Natural killer cell treated with Interleukin-12 subunit alpha and Interleukin-12 subunit beta and Interleukin-15 and Interleukin-18, amount 100 ng/mL, for 72 hours (primary cell): ENCODE results near the gene MYH9. TPM values are rescaled to one million over a fixed set of nuclear protein-coding genes. Genes with fewer than 3 reads are reported as not detected.

ENCODE experiments used
- ATAC-seq, 2 donors: fragments of 150-1000 bp; cut with Tn5 transposase in 1 of 2; sonication (Bioruptor Pico), chemical (Tn5 transposase) in 1 of 2; 2 replicates each; pipeline ENCODE4 v1.10.0; 2021
- DNase-seq: peaks from one replicate; pipeline ENCODE4 v3.0.0; 2022; ENCODE audit warnings: low spot score
- H3K27ac Mint-ChIP-seq, 2 donors: 1 replicate in 1 of 2; 2 replicates in 1 of 2; pipeline ENCODE4 v1.8.0; 2022; ENCODE audit warnings: mixed read lengths in 2 of 2, mild to moderate bottlenecking in 1 of 2, moderate library complexity in 1 of 2
- H3K27me3 Mint-ChIP-seq, 2 donors: 1 replicate in 1 of 2; 2 replicates in 1 of 2; pipeline ENCODE4 v1.8.0; 2022; ENCODE audit warnings: mixed read lengths in 2 of 2
- H3K36me3 Mint-ChIP-seq: one replicate; pipeline ENCODE4 v1.8.0; 2022; ENCODE audit warnings: mixed read lengths
- H3K4me1 Mint-ChIP-seq, 2 donors: 1 replicate in 1 of 2; 2 replicates in 1 of 2; pipeline ENCODE4 v1.8.0; 2022; ENCODE audit warnings: low read depth in 2 of 2, mixed read lengths in 2 of 2, mild to moderate bottlenecking in 1 of 2
- H3K4me3 Mint-ChIP-seq: one replicate; pipeline ENCODE4 v1.8.0; 2022; ENCODE audit warnings: mixed read lengths
- H3K9me3 Mint-ChIP-seq: 2 replicates; pipeline ENCODE4 v1.8.0; 2022; ENCODE audit warnings: mixed read lengths
- total RNA-seq, 2 donors: library from RNA; stranded (reverse); gene quantifications; one replicate each; pipeline ENCODE4 v1.2.3, GENCODE V29; 2022

MYH9 gene
- total RNA-seq, 2 donors from 2014 or later: 623 to 642 TPM

DNA sequence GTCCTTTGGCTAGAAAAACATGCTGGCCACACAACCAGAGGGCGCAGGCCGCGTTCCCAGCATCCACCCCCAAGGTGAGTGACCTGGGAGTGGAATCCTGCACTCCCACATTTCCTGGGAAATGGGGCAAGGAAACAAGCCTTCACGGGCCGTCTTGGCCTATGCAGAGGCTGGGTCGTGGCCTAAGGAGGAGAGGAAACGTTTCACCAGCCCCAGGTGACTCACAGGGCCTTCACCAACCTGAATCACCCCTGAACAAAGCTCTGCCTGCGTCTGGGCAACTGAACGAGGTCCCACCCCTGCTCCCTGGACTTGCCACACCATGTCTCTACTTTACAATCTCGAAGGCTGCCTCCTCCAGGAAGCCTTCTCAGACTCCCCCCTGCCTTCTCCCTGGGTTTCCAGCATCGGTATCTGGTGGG is 13.2 kb downstream of the MYH9 start:
- Mint-ChIP-seq H3K36me3 (peaks cover 4% of the 10 kb centered on the region), H3K4me1 (peaks cover 73 to 87% of the 10 kb centered on the region in 2 donors), H3K4me3 (peak overlapping the region; percentile 50), H3K27ac (peak overlapping the region; percentile 66 to 89), H3K27me3 (no peaks in the 10 kb centered on the region), H3K9me3 (no peaks in the 10 kb centered on the region)
- DNase-seq (no peak), ATAC-seq (peak in 1 of 2 donors; percentile 74)

GRCh38 chr22:36373258-36373579 is 14.5 kb downstream of the MYH9 start:
- ATAC-seq: no peak
- no peaks in the 10 kb centered on the region for H3K27me3 Mint-ChIP-seq
- H3K4me1 Mint-ChIP-seq: peaks cover 74 to 88% of the 10 kb centered on the region in 2 donors
- H3K9me3 Mint-ChIP-seq: no peaks in the 10 kb centered on the region
- H3K36me3 Mint-ChIP-seq: peaks cover 4% of the 10 kb centered on the region
- peak overlapping the region; percentile 83 for H3K4me3 Mint-ChIP-seq
- DNase-seq: no peak
- H3K27ac Mint-ChIP-seq: peak overlapping the region; percentile 83 to 90

DNA sequence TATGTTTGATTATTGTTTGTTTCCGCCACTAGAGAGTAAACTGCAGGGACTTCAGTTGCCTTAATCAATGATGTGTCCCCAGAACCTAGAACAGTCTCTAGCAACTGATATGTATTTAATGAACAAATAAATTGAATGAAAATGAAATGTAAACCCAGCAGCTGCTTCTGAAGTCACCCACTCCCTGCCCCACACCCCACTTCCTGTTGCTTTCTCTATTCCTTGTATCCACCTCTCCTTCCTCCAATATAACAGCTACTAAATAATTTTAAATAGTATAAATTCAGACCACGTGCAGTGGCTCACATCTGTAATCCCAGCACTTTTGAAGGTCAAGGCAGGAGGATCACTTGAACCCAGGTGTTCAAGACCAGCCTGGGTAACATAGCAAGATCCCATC is 15.8 kb downstream of the MYH9 start:
- ATAC-seq: no peak
- Mint-ChIP-seq H3K27ac (peak overlapping the region; percentile 83 to 90), H3K36me3 (no peaks in the 10 kb centered on the region), H3K4me3 (peak overlapping the region; percentile 83), H3K27me3 (no peaks in the 10 kb centered on the region), H3K9me3 (no peaks in the 10 kb centered on the region), H3K4me1 (peaks cover 73 to 88% of the 10 kb centered on the region in 2 donors)
- no peak for DNase-seq

- H3K27me3 Mint-ChIP-seq: no peaks in the 10 kb centered on the region
These were observed 17.6 kb downstream of the MYH9 start for GRCh38 chr22:36369922-36370791.

DNA sequence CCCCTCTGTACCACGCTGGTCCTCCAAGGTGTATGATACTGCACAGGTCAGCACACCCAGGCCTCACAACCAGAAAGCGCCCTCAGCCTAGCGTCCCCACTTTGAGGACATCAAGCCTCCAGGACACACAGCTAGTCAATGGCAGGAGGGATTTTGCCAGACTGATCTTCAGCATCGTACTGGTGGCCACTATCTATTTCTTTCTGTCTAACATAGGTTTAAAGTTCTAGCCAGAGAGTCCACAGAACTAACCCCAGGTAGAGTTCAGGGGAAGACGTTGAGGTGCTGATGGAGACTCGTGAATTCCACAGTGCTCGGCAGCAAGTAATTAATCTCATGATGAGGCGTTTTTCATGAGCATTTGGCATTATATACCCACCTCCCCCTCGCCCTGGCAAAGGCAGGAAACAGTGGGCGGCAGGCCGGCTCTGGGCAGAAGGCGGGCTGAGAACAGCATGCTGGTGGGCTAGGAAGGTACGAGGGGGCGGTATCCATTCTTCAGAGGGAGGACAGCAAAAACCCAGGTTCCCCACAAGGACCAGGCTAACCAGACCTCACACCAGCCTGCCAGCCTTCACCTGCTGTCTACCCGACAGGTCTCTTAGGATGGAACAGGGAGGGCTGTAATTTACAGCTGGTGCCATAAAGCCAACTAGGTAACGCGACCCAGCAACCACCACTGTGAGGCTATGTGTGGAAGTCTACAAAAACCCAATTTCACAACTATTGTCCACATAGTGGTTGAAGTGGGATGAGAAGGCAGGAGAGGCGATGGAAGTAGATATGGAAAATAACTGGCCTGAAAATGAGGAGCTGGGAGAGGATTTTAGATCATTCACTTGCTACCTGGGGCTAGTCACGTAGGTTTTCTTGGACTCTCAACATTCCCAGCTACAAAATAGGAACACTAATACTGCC is 18.5 kb downstream of the MYH9 start:
- peak overlapping the region; percentile 83 to 90 for H3K27ac Mint-ChIP-seq
- H3K9me3 Mint-ChIP-seq: no peaks in the 10 kb centered on the region
- H3K4me3 Mint-ChIP-seq: peak overlapping the region; percentile 83
- H3K27me3 Mint-ChIP-seq: no peaks in the 10 kb centered on the region
- DNase-seq: no peak
- H3K36me3 Mint-ChIP-seq: no peaks in the 10 kb centered on the region
- H3K4me1 Mint-ChIP-seq: peaks cover 81 to 89% of the 10 kb centered on the region in 2 donors
- no peak for ATAC-seq

More at GRCh38 chr22:36369922-36370791, 17.6 kb downstream of the MYH9 start:
- ATAC-seq (peak in 1 of 2 donors; percentile 30), DNase-seq (no peak)
- H3K9me3 Mint-ChIP-seq: no peaks in the 10 kb centered on the region
- H3K36me3 Mint-ChIP-seq: no peaks in the 10 kb centered on the region
- peak overlapping the region; percentile 83 to 90 for H3K27ac Mint-ChIP-seq
- H3K4me1 Mint-ChIP-seq: peaks cover 76 to 88% of the 10 kb centered on the region in 2 donors
- H3K4me3 Mint-ChIP-seq: peak overlapping the region; percentile 83

GRCh38 chr22:36368359-36368983 is 19.3 kb downstream of the MYH9 start:
- no peaks in the 10 kb centered on the region for H3K36me3 Mint-ChIP-seq
- no peak for ATAC-seq
- no peaks in the 10 kb centered on the region for H3K27me3 Mint-ChIP-seq
- H3K9me3 Mint-ChIP-seq: no peaks in the 10 kb centered on the region
- DNase-seq: no peak
- H3K4me1 Mint-ChIP-seq: peaks cover 83 to 94% of the 10 kb centered on the region in 2 donors
- H3K27ac Mint-ChIP-seq: peak overlapping the region; percentile 83 to 90
- peak overlapping the region; percentile 83 for H3K4me3 Mint-ChIP-seq

- ATAC-seq: no peak
- no peak for DNase-seq
- peak overlapping the region; percentile 83 for H3K4me3 Mint-ChIP-seq
- no peaks in the 10 kb centered on the region for H3K36me3 Mint-ChIP-seq
- H3K27ac Mint-ChIP-seq: peak overlapping the region; percentile 81 to 90
- no peaks in the 10 kb centered on the region for H3K9me3 Mint-ChIP-seq
- peaks cover 82 to 94% of the 10 kb centered on the region in 2 donors for H3K4me1 Mint-ChIP-seq
- no peaks in the 10 kb centered on the region for H3K27me3 Mint-ChIP-seq
These were observed 20.3 kb downstream of the MYH9 start for GRCh38 chr22:36367479-36367878.

DNA sequence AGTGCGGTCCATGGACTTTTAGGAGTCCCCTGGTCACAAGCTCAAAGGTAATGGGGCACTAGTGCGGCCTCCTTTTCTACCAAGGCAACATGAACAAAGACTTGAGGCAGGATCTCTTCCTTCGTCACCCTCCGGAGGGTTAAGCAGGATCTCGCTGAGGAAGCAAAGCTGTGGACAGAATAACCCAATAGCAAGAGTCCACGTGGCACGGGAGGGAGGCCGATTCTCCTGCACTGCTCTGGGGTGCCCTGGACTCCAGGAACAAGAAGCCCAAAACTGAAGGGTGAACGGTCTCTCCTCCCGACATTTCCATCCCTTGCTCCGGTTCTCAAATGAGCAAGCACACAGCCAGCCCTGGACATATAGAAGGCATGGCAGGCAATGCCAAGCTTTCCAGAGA is 20.7 kb downstream of the MYH9 start:
- H3K27ac Mint-ChIP-seq: peak overlapping the region; percentile 81 to 90
- peaks cover 82 to 93% of the 10 kb centered on the region in 2 donors for H3K4me1 Mint-ChIP-seq
- no peaks in the 10 kb centered on the region for H3K36me3 Mint-ChIP-seq
- ATAC-seq: no peak
- peak overlapping the region; percentile 83 for H3K4me3 Mint-ChIP-seq
- no peaks in the 10 kb centered on the region for H3K9me3 Mint-ChIP-seq
- no peaks in the 10 kb centered on the region for H3K27me3 Mint-ChIP-seq
- DNase-seq: no peak

DNA sequence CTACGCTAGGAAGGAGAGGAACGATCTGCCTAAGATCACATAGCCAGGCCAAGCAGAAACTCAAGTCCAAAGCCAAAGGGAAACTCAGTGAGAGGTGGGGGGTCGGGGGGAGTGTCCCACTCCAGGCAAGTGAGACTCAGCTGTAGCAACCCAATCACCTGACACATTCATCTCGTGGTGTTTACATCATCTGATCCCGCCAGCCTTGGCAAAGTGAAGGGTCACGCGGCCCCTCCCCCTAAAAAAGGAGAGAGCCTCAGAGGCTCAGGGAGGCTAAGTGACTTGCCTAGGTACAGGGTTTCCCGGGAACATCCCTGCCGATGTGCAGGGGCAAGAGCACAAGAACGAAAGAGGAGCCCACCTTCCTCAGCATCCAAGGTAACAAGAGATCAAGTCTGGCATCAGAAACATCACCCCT is 21.5 kb downstream of the MYH9 start:
- Mint-ChIP-seq H3K4me1 (peaks cover 85 to 93% of the 10 kb centered on the region in 2 donors), H3K27ac (peak overlapping the region; percentile 81 to 90), H3K4me3 (peak overlapping the region; percentile 83), H3K36me3 (no peaks in the 10 kb centered on the region), H3K9me3 (no peaks in the 10 kb centered on the region), H3K27me3 (no peaks in the 10 kb centered on the region)
- no peak for DNase-seq
- no peak for ATAC-seq

GRCh38 chr22:36365020-36365411 is 22.8 kb downstream of the MYH9 start:
- H3K4me3 Mint-ChIP-seq: peak overlapping the region; percentile 74
- peak overlapping the region; percentile 81 to 90 for H3K27ac Mint-ChIP-seq
- no peaks in the 10 kb centered on the region for H3K36me3 Mint-ChIP-seq
- peaks cover 84 to 90% of the 10 kb centered on the region in 2 donors for H3K4me1 Mint-ChIP-seq
- no peaks in the 10 kb centered on the region for H3K9me3 Mint-ChIP-seq
- no peaks in the 10 kb centered on the region for H3K27me3 Mint-ChIP-seq
- DNase-seq (peak; percentile 95), ATAC-seq (peak; percentile 98 to 99)

DNA sequence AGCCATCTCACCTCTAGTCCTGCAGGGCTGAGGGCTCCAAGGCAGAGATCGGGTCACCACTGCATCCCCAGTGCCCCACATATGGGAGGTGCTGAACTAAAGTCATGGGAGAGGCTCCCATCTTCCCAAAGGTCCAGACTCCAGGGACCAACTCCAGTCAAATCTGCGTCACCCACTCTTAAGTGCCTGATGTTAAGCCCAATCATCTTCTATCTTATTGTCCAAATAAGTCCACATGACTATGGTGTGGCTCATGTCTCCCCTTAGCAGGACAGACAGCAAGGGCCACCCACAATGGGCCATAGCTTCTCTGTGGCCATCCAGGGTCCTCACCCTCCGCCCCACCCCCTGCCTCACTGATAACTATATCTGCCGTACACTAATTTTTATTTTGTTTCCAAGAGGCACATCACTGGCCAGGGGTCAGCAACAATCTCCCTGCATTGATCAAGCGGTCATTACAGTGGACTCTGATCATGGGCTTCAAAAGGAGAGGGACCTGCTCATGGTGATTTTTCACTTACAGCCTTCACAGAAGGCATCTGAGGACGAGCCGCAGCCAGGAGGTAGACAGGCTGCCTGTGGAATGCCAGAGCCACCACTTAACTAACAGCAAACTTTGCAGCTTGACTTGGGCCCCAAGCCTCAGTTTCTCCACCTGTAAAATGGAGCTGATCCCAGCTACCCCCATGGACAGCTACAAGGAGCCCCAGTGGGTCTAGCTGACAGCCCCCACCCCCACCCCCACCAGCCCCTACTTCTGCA is 23.3 kb downstream of the MYH9 start:
- DNase-seq: no peak
- H3K27ac Mint-ChIP-seq: peak overlapping the region; percentile 81 to 90
- peaks cover 85 to 91% of the 10 kb centered on the region in 2 donors for H3K4me1 Mint-ChIP-seq
- ATAC-seq: no peak
- no peaks in the 10 kb centered on the region for H3K27me3 Mint-ChIP-seq
- peak overlapping the region; percentile 74 for H3K4me3 Mint-ChIP-seq
- no peaks in the 10 kb centered on the region for H3K36me3 Mint-ChIP-seq
- H3K9me3 Mint-ChIP-seq: no peaks in the 10 kb centered on the region

DNA sequence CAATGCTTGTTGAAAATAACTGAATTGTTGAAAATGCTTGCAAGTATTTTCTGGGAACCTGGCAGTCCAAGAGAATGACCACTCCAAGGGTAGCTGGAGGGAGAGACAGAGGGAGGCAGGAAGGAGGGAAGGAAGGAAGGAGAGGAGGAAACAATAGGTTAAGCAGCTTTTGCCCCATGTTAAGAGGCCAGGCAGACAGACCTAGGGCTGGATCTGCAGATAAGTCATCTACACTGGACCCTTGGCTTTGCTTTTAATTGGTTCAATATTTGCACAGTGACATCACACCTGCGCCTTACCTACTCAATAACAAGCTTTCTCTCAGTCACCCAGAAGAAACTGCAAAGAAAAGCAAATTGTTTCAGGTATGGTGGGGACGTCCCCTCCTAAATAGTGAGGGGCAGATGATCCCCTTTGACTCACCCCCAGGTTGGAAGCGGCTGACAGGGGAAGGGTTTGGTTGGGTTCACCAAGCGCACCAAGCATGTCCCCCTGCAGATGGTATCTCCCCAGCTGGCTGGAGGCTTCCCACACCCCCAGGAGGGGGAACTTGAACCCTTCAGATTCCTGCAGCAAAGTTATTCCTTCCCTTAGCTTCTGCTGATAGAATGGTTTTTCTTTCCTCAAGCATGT is 24.3 kb downstream of the MYH9 start:
- Mint-ChIP-seq H3K27me3 (no peaks in the 10 kb centered on the region), H3K4me1 (peaks cover 86 to 91% of the 10 kb centered on the region in 2 donors), H3K9me3 (no peaks in the 10 kb centered on the region), H3K27ac (peak overlapping the region; percentile 81 to 90), H3K4me3 (peak overlapping the region; percentile 74), H3K36me3 (peaks cover 6% of the 10 kb centered on the region)
- peak; percentile 56 for DNase-seq
- ATAC-seq: no peak
